NT2/D1 (cell line): ENCODE data around the gene TMEM62.
A peak's percentile ranks its signal among the peaks of the same experiment; 100 is the strongest.

Source experiments
- DNase-seq: peaks from one replicate; pipeline ENCODE4 v3.0.0-alpha.2; 2011; ENCODE audit warnings: low read depth, low spot score
- H3K27me3 ChIP-seq: 2 replicates; pipeline ENCODE4 v1.6.0; 2011; ENCODE audit warnings: mild to moderate bottlenecking; ENCODE audit not compliant: insufficient read length, insufficient read depth
- H3K36me3 ChIP-seq: 2 replicates; pipeline ENCODE4 v1.6.1; 2011; ENCODE audit warnings: mild to moderate bottlenecking, low read length, mixed read lengths; ENCODE audit not compliant: insufficient read depth, insufficient read length
- H3K4me1 ChIP-seq: 2 replicates; pipeline ENCODE4 v1.5.1; 2011; ENCODE audit not compliant: insufficient read depth, insufficient read length
- H3K4me3 ChIP-seq: 2 replicates; pipeline ENCODE4 v1.5.1; 2011; ENCODE audit warnings: low read depth; ENCODE audit not compliant: insufficient read length
- H3K9ac ChIP-seq: 2 replicates; pipeline ENCODE4 v1.6.0; 2011; ENCODE audit warnings: low read depth; ENCODE audit not compliant: insufficient read length
- H3K9me3 ChIP-seq: 2 replicates; pipeline ENCODE4 v1.5.1; 2011; ENCODE audit warnings: mild to moderate bottlenecking, low read length; ENCODE audit not compliant: insufficient read depth
- SUZ12 ChIP-seq: IDR thresholded peaks from 2 replicates; pipeline ENCODE4 v1.6.1; 2011; ENCODE audit not compliant: insufficient read length, insufficient read depth; ENCODE audit errors: extremely low read depth
- YY1 ChIP-seq: IDR thresholded peaks from 2 replicates; pipeline ENCODE4 v1.6.1; 2011; ENCODE audit not compliant: insufficient read length, insufficient read depth
- ZNF274 ChIP-seq: IDR thresholded peaks from 2 replicates; pipeline ENCODE4 v1.6.1; 2011; ENCODE audit warnings: mild to moderate bottlenecking, low read depth, low read length

Gene TMEM62

DNA sequence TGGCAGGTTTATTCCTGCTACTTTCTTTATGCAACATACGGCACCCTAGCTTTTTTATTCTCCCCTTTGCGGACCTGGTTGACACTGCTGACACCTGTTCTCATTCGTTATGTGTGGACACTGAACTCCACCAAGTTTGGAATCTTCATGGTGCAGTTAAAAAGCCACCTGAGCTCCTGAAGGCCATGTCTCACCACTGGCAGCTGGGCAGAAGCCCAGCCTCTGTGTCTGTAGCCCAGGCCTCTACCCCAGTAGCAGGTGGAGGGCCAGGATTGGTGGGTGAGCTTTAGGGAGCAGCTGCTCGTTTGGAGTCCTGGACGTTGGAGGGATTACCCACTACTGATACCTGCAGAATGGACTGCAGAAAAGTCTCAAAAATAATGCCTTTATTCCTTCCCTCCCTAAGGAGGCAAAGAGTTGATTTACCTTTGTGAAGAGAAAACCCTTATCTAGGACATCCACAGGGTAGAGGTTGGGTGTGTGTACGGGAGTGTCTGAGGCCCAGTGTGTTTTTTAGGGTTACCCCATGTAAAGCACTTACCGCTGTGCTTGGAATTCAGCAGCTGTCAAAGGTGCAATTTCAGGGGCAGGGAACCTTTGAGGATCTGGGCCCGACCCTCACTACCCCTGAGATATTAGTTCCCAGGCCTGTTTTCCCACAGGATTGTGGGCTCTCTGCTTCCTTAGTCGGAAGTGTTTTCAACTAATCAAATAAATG lies 51.2 kb downstream of the TMEM62 start:
- DNase-seq = no peak
- peak overlapping the region; percentile 21 for H3K9ac ChIP-seq
- peak overlapping the region; percentile 11 for H3K4me3 ChIP-seq

DNA sequence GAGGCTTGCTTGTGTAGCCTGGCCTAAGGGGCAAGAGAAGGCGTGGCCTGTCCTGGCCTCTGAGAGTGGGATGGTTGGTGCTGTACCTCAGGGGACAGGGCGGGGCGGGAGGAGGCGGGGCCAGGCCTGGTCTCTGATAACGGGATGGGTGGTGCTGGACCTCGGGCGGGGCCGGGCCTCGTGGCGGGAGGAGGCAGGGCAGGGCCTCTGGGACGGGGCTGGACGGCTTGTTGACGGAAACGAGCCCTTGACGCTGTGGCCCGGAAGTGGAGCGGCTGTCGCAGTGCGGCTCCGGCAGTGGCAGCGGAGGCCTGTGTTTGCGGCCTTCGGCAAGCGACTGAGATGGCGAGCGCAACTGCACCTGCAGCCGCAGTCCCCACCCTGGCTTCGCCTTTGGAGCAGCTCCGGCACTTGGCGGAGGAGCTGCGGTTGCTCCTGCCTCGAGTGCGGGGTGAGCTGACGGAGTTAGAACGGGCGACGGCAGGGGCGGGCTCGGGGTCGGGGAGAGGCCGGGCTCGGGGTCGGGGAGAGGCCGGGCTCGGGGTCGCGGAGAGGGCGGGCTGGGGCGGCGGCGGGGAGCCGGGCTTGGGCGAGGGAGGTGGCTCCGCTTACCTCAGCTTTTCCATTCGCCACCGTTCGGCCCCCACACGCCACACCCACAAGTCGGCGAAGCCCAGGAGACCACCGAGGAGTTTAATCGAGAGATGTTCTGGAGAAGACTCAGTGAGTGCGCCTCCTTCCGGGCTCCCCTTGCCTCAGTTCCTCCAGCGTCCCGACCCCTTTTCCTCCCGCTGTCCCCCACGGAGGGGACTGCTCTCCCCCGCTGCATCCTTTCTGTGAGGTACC lies 52.0 kb downstream of the TMEM62 start, which contains the start of gene CCNDBP1:
Gene CCNDBP1 (plus strand): TSS at position 247 of the 846 bp plus-strand sequence. CDS start 96 bp downstream, at position 343.
- TF ChIP-seq ZNF274 (no peak), YY1 (no peak), SUZ12 (no peak)
- peak within 1 kb of the TSS; percentile 80 for H3K4me3 ChIP-seq
- DNase-seq = peak; percentile 88
- H3K4me1 ChIP-seq = peaks cover 6% of the 10 kb centered on the region
- peaks cover 20% of the 10 kb centered on the region for H3K36me3 ChIP-seq
- H3K9ac ChIP-seq = peak within 1 kb of the TSS; percentile 75
- H3K27me3 ChIP-seq = no peaks in the 10 kb centered on the region
- H3K9me3 ChIP-seq = no peaks in the 10 kb centered on the region

More for the DNA sequence above, 51.2 kb downstream of the TMEM62 start:
- Histone ChIP-seq H3K9me3 (no peaks in the 10 kb centered on the region), H3K27me3 (no peaks in the 10 kb centered on the region), H3K36me3 (peaks cover 12% of the 10 kb centered on the region), H3K4me1 (peaks cover 6% of the 10 kb centered on the region)
- no peak for TF ChIP-seq ZNF274
- no peak for TF ChIP-seq SUZ12
- TF ChIP-seq YY1 = no peak

DNA sequence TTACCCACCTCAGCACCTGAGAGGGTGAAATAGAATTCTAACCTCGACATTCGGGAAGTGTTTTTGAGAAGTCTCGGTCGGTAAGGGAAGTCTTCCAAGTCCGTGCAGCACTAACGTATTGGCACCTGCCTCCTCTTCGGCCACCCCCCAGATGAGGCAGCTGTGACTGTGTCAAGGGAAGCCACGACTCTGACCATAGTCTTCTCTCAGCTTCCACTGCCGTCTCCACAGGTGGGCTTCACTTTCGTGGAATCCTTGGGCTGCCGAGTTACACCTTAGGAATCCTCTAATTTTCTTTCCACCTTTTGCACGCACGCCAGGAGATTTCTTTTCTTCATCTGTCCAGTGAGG lies 52.6 kb downstream of the TMEM62 start:
- no peak for DNase-seq
- H3K9me3 ChIP-seq = no peaks in the 10 kb centered on the region
- H3K36me3 ChIP-seq = peaks cover 26% of the 10 kb centered on the region
- H3K4me1 ChIP-seq = peaks cover 6% of the 10 kb centered on the region
- peak overlapping the region; percentile 75 for H3K9ac ChIP-seq
- peak overlapping the region; percentile 80 for H3K4me3 ChIP-seq
- TF ChIP-seq YY1 (no peak), SUZ12 (no peak), ZNF274 (no peak)
- H3K27me3 ChIP-seq = no peaks in the 10 kb centered on the region

DNA sequence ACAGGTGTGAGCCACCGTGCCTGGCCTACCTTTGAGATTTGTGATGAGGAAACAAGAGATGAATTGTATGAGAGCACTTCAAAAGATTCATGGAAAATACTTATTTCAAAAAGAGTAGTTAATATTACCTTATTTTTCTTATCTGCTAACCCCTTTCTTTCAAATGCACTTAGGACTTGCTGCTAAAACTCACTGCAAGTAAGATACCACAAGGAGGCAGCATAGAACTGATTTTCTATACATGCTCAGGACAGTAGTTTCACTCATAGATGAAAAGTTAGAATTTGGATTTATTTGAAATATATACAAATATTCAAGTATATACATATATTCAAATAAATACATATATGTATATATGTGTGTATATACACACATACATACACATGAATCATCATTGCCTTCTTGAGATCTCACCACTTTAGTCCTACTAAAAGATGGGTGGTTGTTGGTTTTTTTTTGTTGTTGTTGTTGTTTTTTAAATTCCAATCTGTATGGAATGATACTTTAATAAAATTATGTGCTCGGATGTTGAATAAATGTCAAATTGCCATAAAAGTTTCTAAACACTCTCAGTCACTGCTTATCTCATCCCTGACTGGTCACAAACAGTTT lies 54.3 kb downstream of the TMEM62 start:
- no peak for DNase-seq

DNA sequence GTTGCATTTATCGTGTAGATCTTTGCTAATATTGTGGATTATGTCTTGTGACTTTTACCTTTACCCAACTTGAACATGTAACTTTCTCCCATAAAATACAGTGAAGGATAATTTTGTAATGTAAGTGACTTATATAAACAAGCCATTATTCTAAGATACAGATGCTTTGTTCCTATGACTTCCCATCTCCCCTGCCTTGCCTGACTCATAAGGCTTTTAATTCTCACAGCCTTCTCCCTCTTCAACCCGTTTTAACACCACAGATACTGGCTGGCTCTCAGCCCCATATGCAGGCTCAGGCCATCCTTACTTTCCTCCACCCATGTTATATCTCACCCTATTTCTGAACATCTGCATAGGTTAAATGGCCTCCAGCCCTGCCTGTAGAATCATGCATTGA lies 55.9 kb downstream of the TMEM62 start:
- Histone ChIP-seq H3K9me3 (no peaks in the 10 kb centered on the region), H3K4me1 (peaks cover 6% of the 10 kb centered on the region), H3K36me3 (peaks cover 47% of the 10 kb centered on the region), H3K9ac (no peak overlapping the region), H3K4me3 (no peak overlapping the region), H3K27me3 (no peaks in the 10 kb centered on the region)
- TF ChIP-seq YY1 (no peak), SUZ12 (no peak), ZNF274 (no peak)
- DNase-seq = no peak

More for the DNA sequence above, 54.3 kb downstream of the TMEM62 start:
- peaks cover 6% of the 10 kb centered on the region for H3K4me1 ChIP-seq
- no peak overlapping the region for H3K4me3 ChIP-seq
- no peaks in the 10 kb centered on the region for H3K27me3 ChIP-seq
- H3K9me3 ChIP-seq = no peaks in the 10 kb centered on the region
- H3K36me3 ChIP-seq = peaks cover 42% of the 10 kb centered on the region
- TF ChIP-seq YY1 (no peak), SUZ12 (no peak), ZNF274 (no peak)
- H3K9ac ChIP-seq = no peak overlapping the region

DNA sequence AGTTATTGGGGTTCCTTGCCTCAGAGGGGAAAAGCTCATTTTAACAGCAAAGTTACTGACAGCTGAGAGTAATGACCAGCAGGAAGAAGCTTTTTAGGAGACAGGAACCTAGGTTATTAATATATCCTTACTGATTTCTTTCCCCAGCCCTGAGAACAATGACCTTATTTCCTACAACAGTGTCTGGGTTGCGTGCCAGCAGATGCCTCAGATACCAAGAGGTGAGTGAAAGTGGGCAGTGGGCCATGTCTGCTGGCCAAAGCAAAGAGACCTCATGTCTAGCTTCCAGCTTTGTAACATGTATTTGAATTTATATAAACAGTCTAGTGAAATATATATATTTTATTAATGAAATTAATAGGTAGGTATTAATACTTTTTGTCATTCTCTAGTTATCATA lies 56.8 kb downstream of the TMEM62 start:
- no peaks in the 10 kb centered on the region for H3K4me1 ChIP-seq
- H3K9me3 ChIP-seq = no peaks in the 10 kb centered on the region
- peaks cover 47% of the 10 kb centered on the region for H3K36me3 ChIP-seq
- no peak overlapping the region for H3K9ac ChIP-seq
- no peak for DNase-seq
- no peak for TF ChIP-seq SUZ12
- no peak for TF ChIP-seq YY1
- H3K4me3 ChIP-seq = no peak overlapping the region
- no peaks in the 10 kb centered on the region for H3K27me3 ChIP-seq
